GM21723 (cell line): ENCODE measurements around the gene SH3TC1.

Source experiments
- ATAC-seq: cut with Tn5 transposase; IDR thresholded peaks from one replicate; pipeline ENCODE4 v1.9.1; 2021; ENCODE audit warnings: mild to moderate bottlenecking, moderate library complexity; ENCODE audit not compliant: unreplicated experiment

SH3TC1 gene

GRCh38 chr4:8274066-8274652 lies 75.1 kb downstream of the SH3TC1 start:
- ATAC-seq, result no peak

DNA sequence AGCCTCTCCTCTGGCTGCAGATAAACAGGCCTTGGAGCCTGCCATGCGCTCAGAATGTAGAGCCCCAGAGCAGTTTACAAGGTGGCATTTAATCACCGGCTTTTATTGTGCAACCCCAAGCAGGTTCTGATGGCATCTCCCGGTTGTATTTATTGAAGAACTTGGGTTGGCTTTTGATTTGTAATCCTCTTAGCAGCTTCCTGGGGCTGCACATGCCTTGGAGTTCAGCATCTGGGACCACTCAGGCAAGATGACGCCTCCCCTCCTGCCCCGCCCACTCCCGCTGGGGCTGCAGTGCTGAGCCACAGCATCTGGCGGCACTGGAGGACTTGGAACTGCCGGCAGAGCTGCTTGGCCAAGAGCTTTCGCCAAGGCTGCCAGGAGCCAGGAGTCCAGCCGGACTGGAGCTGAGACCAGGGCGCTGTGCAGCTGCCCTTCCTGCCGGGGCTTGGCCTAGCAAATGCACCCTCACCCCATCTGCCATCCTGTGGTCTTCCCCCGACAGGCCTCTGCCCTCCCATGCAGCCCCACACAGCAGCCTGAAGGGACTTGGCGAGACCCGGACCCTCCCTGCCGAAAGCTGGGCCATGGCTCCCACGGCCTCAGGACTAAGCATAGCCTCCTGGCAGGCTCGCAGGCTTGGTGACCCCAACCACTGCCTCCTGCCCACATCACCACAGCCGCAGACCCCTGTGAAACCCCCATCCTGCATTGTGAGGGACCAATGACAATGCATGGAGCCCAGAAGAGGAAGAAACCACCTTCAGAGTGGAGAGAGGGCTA lies 75.9 kb downstream of the SH3TC1 start:
- no peak for ATAC-seq

GRCh38 chr4:8275548-8275910 lies 76.4 kb downstream of the SH3TC1 start:
- no peak for ATAC-seq

DNA sequence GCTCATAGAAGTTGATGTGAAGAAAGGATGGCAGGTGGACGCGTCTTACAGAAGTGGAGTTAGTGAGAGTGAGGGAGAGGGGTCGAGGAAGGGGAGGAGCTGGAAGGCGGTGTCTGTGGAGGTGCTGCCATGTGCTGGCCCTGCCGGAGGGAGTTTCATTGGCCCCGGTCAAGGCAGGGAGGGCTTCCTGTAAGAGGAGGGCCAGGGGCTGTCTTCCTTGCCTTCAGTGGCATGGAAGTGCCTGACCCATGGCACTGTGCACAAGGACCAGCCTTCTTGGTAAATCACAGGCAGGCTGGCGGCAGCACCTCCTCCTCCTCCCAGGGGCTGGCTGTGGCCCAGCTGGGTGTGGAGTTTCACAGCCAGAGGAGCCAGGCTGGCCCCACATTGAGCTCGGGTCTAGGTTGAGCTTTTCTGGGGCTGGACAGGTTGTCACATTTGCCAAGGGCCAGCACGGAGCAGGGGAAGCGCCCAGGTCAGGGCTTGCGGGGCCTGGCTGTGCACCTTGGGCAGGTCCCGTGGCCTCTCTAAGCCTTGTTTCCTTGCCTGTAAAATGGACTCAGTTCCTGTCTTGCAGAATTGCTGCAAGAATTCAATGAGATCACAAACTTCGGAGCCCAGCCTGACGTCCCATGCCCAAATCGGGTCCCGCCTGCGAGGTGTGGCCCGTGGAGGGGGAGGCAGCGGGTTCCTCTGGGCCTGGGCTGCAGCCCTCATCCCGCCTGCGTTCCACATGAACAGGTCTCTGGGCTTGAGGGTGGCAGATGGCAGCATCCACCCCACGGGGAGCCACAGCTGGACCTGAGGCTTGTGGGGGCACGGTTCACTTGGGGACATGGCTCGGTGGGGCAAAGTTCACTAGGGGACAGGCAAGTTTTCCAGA lies 77.5 kb downstream of the SH3TC1 start:
- ATAC-seq, result no peak

- no peak for ATAC-seq
Observed at GRCh38 chr4:8277356-8278008, 78.4 kb downstream of the SH3TC1 start.

GRCh38 chr4:8278009-8278395 lies 78.9 kb downstream of the SH3TC1 start:
- ATAC-seq, result no peak

DNA sequence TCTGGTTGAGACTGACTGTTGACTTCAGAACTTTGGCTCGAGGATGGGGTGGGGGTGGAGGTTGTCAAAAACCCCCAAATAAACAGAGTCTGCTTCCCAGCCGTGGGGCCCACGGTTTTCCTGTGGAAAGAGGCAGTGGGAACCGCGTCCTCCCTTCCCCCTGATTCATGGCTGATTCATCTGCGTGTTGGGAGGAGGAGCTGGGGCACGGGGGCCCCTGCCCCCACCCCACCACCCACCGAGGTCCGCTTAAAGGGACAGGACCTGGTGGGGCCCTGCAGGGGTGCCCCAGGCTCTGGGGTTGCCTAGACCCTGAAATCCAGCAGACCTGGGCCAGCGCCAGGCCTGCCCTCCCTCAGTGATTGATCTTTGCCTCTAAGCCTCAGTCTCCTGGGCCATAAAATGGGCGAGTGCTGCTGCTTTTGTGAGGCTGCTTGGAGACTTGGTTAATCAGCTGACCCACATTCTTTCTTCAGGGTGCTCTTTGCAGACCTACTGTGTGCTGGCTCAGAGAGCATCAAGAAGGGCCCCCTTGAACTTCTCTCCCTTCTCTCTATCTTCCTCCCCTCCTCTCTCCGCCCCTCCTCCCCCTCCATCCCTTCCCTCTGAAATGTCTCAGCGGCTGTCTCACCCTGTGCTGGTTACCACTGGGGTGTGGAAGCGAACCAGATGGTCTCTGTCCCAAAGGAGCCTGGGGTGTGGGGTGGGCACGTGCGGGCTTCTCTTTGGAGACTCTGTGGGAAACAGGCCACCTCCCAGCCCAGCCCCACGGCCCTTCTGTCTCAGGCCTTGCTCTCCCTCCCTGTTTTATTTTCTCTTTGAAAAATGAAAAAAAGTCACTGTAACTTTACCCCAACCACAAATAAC lies 79.6 kb downstream of the SH3TC1 start:
- ATAC-seq, result no peak

GRCh38 chr4:8279321-8280157 lies 80.4 kb downstream of the SH3TC1 start:
- no peak for ATAC-seq

- ATAC-seq, result no peak
Observed at GRCh38 chr4:8280158-8280875, 81.2 kb downstream of the SH3TC1 start.

GRCh38 chr4:8280876-8281440 lies 81.9 kb downstream of the SH3TC1 start:
- no peak for ATAC-seq

- ATAC-seq, result no peak
Observed at GRCh38 chr4:8281519-8282133, 82.5 kb downstream of the SH3TC1 start.

GRCh38 chr4:8282134-8282641 lies 83.1 kb downstream of the SH3TC1 start:
- ATAC-seq, result no peak

- ATAC-seq, result no peak
Observed at GRCh38 chr4:8282742-8283141, 83.7 kb downstream of the SH3TC1 start.

DNA sequence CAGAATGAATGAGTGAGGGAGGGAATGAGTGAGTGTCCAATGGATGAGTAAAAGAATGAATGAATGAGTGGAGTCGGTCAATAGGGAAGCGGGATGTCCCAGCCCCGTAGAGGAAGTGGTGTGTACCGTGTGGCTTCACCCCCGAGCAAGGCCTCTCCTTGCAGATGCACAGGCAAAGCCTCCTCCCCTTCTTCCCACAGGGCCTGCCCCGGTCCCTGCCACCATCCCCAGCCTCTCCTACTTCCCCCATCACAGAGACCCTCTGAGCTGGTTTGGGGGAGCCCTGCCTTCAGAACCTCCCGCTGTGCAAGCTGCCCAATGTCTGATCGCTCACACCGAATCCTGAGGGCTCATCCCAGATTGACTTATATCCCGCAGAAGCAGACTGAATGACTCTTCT lies 84.1 kb downstream of the SH3TC1 start:
- no peak for ATAC-seq

DNA sequence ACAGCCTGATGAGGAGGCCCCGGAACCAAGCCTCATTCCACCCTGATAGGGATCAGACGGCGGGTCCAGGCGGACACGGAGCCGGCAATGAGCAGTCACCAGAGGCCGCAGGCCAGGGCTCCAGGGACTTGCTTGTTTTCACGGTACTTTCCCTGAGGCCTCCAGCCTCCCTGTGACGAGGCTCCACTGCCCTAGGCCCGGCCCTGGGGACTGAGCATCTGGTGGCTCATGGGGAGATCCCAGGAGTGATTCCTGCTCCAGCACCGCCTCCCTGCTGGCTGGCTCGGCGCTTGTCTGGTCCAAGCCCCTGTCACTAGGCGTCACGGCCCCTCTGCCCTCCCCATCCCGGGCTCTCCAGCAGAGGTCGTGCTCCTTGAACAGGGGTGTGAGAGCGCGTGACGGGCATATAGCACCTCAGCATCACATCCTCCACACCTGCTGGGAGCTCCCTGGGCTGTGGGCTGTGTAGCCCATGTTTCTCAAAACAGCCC lies 84.6 kb downstream of the SH3TC1 start:
- ATAC-seq, result no peak

DNA sequence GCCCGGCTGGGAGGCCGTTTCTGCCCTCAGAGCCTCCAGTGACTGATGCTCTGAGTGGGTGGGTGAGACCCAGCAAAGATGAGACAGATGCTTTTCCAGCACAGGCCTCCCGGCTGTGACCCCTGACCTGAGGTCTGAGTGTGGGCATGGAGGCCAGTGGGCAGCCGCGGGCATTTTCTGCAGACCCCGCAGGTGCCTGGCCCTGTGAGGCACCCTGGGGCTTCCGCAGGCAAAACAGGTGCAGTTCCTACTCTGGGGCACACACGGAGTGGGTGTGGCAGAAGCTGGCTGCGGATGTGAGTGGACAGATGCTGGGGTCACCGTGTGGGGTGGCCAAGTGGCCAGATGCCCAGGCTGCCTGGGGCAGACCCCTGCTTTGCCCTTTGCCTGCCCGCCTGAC lies 85.3 kb downstream of the SH3TC1 start:
- ATAC-seq, result no peak

DNA sequence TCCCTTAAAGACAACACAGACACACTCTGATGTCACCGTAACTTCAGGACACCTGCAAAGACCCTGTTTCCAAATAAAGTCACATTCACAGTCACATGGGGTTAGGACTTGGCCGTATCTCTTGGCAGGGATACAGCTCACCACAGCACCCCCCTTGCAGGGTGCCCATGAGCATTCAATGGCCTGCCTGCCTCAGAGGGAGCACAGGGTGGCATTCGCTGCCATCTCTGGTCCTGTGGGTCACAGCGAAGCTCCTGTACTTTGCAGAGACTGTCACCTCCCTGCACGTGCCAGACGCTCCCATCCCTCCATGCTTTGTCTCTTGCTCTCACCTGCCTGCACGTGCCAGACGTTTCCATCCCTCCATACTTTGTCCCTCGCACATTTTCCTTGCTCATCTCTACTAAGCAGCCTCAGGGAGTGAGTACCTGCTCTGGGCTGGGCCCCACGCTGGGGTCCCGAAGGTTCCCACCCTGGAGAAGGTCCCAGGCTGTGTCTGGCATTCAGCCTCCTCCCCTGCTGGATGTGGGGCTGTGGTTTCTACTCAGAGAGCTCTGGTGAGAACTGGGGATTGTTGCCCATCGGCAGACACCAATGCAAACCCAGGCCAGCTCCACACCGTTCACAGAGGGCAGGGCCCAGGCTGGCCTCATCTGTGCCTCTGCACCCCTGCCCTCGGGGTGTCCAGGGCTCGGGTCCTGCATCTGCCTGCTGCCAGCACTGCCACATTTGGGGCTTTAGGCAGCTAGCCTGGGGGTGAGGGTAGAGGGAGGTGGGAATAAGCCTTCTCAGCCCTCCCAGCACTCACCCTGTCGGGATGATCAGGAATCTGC lies 86.3 kb downstream of the SH3TC1 start:
- ATAC-seq, result no peak
